K562 (cell line): ENCODE measurements around the gene NPR1. TPM values are rescaled to one million over a fixed set of nuclear protein-coding genes. Genes with fewer than 3 reads are reported as not detected.
A peak's percentile ranks its signal among the peaks of the same experiment; 100 is the strongest.

Experiments used
- CREB1 ChIP-seq, 2 experiments: sonication (generic) in 1 of 2; formaldehyde crosslinking in 1 of 2; IDR thresholded peaks; 2 replicates each; pipeline versions ENCODE4 v1.6.1 to v1.8.0; 2012 to 2022; ENCODE audit warnings: inconsistent platforms in 1 of 2, mild to moderate bottlenecking in 1 of 2, missing genetic modification reagents in 1 of 2, moderate library complexity in 1 of 2
- E2F3 ChIP-seq: fragments of 250-450 bp; sonication (Bioruptor Pico); IDR thresholded peaks from 2 replicates; pipeline ENCODE4 v1.4.0; 2020; ENCODE audit warnings: mild to moderate bottlenecking
- GATAD2B ChIP-seq: fragments of 450-650 bp; IDR thresholded peaks from 2 replicates; pipeline ENCODE4 v1.6.1; 2017; ENCODE audit warnings: mild to moderate bottlenecking, borderline replicate concordance
- HDAC1 ChIP-seq, 2 experiments: fragments of 450-650 bp; IDR thresholded peaks; 2 replicates each; pipeline ENCODE4 v1.6.1; 2016 to 2017; ENCODE audit warnings: inconsistent platforms in 1 of 2, mild to moderate bottlenecking in 1 of 2, moderate library complexity in 1 of 2
- POLR3A ChIP-seq: IDR thresholded peaks from 2 replicates; pipeline ENCODE4 v1.6.1; 2011; ENCODE audit warnings: borderline replicate concordance, mild to moderate bottlenecking, moderate library complexity; ENCODE audit not compliant: insufficient read length, insufficient read depth; ENCODE audit errors: extremely low read depth
- TBL1XR1 ChIP-seq, 2 experiments: IDR thresholded peaks; 2 replicates each; pipeline ENCODE4 v1.6.1; 2012; ENCODE audit warnings: improper control_type of control experiment in 2 of 2, low read length in 2 of 2, mild to moderate bottlenecking in 1 of 2
- TEAD1 ChIP-seq, 2 experiments: fragments of 450-650 bp in 1 of 2; sonication (generic) in 1 of 2; formaldehyde crosslinking; IDR thresholded peaks; 2 replicates each; pipeline versions ENCODE4 v1.4.0 to v1.8.0; 2020 to 2022; ENCODE audit warnings: mild to moderate bottlenecking in 2 of 2, missing genetic modification reagents in 1 of 2
- ZBTB1 ChIP-seq: sonication (generic); formaldehyde crosslinking; IDR thresholded peaks from 2 replicates; pipeline ENCODE4 v1.8.1; 2023; ENCODE audit warnings: missing genetic modification reagents, low read depth, mild to moderate bottlenecking, borderline replicate concordance
- ZNF212 ChIP-seq: fragments of 450-650 bp; formaldehyde crosslinking; IDR thresholded peaks from 2 replicates; pipeline ENCODE4 v1.4.0; 2020; ENCODE audit warnings: mild to moderate bottlenecking
- ZNF384 ChIP-seq: IDR thresholded peaks from 2 replicates; pipeline ENCODE4 v1.6.1; 2012; ENCODE audit warnings: low read depth, low read length, improper control_type of control experiment
- polyA plus RNA-seq, 8 experiments: library from polyadenylated mRNA; depleted of rRNA in 4 of 8; stranded (reverse) in 5 of 8; unstranded in 3 of 8; fragments of >200 nt; fragmentation: Nextera tagmentation in 2 of 8; fragmentation: Illumina TruSeq in 1 of 8; extraction: Ambion mirVana in 2 of 8; extraction: Trizol in 1 of 8; gene quantifications; 2 replicates each; pipeline versions ENCODE4 v1.2.1 to v1.2.3, GENCODE V29; 2011 to 2014; ENCODE audit warnings: inconsistent platforms in 1 of 8, missing spikeins in 1 of 8
- total RNA-seq, 7 experiments: library from RNA; depleted of rRNA in 6 of 7; stranded (reverse); fragments of >200 nt in 6 of 7; fragmentation: Illumina TruSeq in 2 of 7; extraction: Trizol in 2 of 7; gene quantifications; 2 replicates each; pipeline versions ENCODE4 v1.2.1 to v1.2.3, GENCODE V29; 2011 to 2021; ENCODE audit warnings: low replicate concordance in 1 of 7
- TF ChIP-seq, protein P1 (sequence below): fragments of 450-650 bp; IDR thresholded peaks from 2 replicates; pipeline ENCODE4 v1.6.1; 2016; ENCODE audit warnings: antibody characterized with exemption
- TF ChIP-seq, protein P2 (sequence below): sonication (generic); formaldehyde crosslinking; IDR thresholded peaks from 2 replicates; pipeline ENCODE4 v1.8.1; 2022; ENCODE audit warnings: missing genetic modification reagents
- TF ChIP-seq, protein P3 (sequence below): fragments of 450-650 bp; IDR thresholded peaks from 2 replicates; pipeline ENCODE4 v1.6.1; 2016; ENCODE audit warnings: low read depth
- TF ChIP-seq, protein P4 (sequence below): fragments of 250-450 bp; sonication (Bioruptor Pico); IDR thresholded peaks from 2 replicates; pipeline ENCODE4 v1.5.0; 2021

The NPR1 gene
- total and polyA plus RNA-seq, 9 of the 15 experiments (the other 6 are each of a cell fraction or from before 2014, with no cell fraction given) = 0.05 to 0.16 (median 0.06) TPM; not detected in 6

DNA sequence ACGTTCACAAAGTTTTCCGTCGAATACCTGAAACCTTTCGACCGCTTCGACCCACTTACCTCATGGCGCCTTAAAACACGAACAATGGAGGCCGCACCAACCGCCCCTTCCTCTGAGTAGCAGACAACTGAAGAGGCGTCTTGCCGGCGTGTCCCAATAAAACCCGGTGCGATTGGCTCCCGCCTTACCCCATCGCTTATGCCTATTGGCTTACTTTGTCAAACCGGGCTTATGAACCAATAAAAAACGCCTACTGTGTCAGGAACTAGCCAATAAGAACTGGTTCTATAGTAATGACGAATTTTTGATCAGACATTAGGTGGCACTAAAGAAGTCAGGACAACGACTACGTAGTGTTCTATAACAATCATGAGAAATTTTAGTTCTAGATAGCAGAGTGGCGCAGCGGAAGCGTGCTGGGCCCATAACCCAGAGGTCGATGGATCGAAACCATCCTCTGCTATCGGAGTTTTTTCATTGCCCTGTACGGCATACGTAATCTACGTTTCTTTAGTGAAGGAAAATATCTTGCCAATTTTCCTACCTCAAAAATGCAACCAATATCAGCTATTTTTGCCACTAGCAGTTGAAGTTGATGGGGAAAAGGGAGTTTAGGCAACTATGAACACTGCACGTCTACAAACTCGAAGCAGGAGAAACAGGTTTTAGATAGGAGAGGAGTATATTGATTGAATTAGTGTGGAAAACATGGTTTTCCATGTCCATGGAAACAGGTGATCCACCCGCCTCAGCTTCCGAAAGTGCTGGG is 7.4 kb upstream of the NPR1 start, which contains the start of gene ILF2 (continued):
- TF ChIP-seq, protein P1, sequence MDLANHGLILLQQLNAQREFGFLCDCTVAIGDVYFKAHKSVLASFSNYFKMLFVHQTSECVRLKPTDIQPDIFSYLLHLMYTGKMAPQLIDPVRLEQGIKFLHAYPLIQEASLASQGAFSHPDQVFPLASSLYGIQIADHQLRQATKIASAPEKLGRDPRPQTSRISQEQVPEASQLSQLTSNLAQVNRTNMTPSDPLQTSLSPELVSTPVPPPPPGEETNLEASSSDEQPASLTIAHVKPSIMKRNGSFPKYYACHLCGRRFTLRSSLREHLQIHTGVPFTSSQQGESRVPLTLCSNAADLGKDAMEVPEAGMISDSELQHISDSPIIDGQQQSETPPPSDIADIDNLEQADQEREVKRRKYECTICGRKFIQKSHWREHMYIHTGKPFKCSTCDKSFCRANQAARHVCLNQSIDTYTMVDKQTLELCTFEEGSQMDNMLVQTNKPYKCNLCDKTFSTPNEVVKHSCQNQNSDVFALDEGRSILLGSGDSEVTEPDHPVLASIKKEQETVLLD = 0 out of 2 replicates have a peak, but pooled peaks have one; percentile 64
- TF ChIP-seq CREB1 (IDR thresholded peaks at IDR 0.05) (peak; percentile 77), CREB1 (CRISPR knock-in tag; IDR thresholded peaks at IDR 0.05) (peak; percentile 86), TEAD1 (CRISPR knock-in tag; IDR thresholded peaks at IDR 0.05) (peak; percentile 15 to 64; a peak in 1 of 4 replicates), E2F3 (CRISPR knock-in tag) (no peak), GATAD2B (peak; percentile 77; the same call in 1 of the 2 replicates), TBL1XR1 (IDR thresholded peaks at IDR 0.05; ENCODE audit: low read length in 2 of 2) (peak in 1 of 2 experiments; percentile 98; a peak in 3 of 4 replicates), HDAC1 (IDR thresholded peaks at IDR 0.05) (peak; percentile 84 to 88), ZNF384 (peak; percentile 47; the same call in 1 of the 2 replicates), ZBTB1 (CRISPR knock-in tag) (0 out of 2 replicates have a peak, but pooled peaks have one; percentile 20), ZNF212 (CRISPR knock-in tag) (no peak), POLR3A (peak; percentile 99)
- TF ChIP-seq, protein P2, sequence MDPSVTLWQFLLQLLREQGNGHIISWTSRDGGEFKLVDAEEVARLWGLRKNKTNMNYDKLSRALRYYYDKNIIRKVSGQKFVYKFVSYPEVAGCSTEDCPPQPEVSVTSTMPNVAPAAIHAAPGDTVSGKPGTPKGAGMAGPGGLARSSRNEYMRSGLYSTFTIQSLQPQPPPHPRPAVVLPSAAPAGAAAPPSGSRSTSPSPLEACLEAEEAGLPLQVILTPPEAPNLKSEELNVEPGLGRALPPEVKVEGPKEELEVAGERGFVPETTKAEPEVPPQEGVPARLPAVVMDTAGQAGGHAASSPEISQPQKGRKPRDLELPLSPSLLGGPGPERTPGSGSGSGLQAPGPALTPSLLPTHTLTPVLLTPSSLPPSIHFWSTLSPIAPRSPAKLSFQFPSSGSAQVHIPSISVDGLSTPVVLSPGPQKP (CRISPR knock-in tag) = no peak
- TF ChIP-seq, protein P3, sequence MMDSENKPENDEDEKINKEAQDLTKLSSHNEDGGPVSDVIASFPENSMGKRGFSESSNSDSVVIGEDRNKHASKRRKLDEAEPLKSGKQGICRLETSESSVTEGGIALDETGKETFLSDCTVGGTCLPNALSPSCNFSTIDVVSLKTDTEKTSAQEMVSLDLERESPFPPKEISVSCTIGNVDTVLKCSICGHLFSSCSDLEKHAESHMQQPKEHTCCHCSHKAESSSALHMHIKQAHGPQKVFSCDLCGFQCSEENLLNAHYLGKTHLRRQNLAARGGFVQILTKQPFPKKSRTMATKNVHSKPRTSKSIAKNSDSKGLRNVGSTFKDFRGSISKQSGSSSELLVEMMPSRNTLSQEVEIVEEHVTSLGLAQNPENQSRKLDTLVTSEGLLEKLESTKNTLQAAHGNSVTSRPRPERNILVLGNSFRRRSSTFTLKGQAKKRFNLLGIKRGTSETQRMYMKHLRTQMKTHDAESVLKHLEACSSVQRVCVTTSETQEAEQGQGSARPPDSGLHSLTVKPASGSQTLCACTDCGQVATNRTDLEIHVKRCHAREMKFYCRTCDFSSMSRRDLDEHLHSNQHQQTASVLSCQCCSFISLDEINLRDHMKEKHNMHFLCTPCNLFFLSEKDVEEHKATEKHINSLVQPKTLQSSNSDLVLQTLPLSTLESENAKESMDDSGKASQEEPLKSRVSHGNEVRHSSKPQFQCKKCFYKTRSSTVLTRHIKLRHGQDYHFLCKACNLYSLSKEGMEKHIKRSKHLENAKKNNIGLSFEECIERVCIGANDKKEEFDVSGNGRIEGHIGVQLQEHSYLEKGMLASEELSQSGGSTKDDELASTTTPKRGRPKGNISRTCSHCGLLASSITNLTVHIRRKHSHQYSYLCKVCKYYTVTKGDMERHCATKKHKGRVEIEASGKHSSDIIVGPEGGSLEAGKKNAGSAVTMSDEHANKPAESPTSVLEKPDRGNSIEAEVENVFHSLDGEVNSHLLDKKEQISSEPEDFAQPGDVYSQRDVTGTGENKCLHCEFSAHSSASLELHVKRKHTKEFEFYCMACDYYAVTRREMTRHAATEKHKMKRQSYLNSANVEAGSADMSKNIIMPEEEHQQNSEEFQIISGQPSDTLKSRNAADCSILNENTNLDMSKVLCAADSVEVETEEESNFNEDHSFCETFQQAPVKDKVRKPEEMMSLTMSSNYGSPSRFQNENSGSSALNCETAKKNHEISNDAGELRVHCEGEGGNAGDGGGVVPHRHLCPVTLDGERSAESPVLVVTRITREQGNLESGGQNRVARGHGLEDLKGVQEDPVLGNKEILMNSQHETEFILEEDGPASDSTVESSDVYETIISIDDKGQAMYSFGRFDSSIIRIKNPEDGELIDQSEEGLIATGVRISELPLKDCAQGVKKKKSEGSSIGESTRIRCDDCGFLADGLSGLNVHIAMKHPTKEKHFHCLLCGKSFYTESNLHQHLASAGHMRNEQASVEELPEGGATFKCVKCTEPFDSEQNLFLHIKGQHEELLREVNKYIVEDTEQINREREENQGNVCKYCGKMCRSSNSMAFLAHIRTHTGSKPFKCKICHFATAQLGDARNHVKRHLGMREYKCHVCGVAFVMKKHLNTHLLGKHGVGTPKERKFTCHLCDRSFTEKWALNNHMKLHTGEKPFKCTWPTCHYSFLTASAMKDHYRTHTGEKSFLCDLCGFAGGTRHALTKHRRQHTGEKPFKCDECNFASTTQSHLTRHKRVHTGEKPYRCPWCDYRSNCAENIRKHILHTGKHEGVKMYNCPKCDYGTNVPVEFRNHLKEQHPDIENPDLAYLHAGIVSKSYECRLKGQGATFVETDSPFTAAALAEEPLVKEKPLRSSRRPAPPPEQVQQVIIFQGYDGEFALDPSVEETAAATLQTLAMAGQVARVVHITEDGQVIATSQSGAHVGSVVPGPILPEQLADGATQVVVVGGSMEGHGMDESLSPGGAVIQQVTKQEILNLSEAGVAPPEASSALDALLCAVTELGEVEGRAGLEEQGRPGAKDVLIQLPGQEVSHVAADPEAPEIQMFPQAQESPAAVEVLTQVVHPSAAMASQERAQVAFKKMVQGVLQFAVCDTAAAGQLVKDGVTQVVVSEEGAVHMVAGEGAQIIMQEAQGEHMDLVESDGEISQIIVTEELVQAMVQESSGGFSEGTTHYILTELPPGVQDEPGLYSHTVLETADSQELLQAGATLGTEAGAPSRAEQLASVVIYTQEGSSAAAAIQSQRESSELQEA = peak; percentile 80
- TF ChIP-seq, protein P4, sequence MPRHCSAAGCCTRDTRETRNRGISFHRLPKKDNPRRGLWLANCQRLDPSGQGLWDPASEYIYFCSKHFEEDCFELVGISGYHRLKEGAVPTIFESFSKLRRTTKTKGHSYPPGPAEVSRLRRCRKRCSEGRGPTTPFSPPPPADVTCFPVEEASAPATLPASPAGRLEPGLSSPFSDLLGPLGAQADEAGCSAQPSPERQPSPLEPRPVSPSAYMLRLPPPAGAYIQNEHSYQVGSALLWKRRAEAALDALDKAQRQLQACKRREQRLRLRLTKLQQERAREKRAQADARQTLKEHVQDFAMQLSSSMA (CRISPR knock-in tag) = 0 out of 2 replicates have a peak, but pooled peaks have one; percentile 62
